PC-3 (cell line): ENCODE measurements around the gene ZNF226.

Experiments used
- EZH2 ChIP-seq: fragments of 300-600 bp; sonication (generic); IDR thresholded peaks from one replicate; pipeline ENCODE4 v1.6.1; 2017; ENCODE audit warnings: antibody characterized with exemption, mild to moderate bottlenecking, low read length; ENCODE audit not compliant: unreplicated experiment
- TF ChIP-seq, protein P1 (sequence below): fragments of 300-600 bp; sonication (generic); conservative IDR thresholded peaks from 2 replicates; pipeline ENCODE4 v1.5.1; 2017; ENCODE audit warnings: antibody characterized with exemption, low read depth, mild to moderate bottlenecking, low read length

DNA sequence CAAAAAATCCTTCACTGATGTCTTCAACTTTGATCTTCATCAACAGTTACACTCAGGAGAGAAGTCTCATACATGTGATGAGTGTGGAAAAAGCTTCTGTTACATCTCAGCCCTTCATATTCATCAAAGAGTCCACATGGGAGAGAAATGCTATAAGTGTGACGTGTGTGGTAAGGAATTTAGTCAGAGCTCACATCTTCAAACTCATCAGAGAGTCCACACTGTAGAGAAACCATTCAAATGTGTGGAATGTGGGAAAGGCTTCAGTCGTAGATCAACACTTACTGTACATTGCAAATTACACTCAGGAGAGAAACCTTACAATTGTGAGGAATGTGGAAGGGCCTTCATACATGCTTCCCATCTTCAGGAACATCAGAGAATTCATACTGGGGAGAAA is 8.4 kb upstream of the ZNF226 start:
- TF ChIP-seq, protein P1, sequence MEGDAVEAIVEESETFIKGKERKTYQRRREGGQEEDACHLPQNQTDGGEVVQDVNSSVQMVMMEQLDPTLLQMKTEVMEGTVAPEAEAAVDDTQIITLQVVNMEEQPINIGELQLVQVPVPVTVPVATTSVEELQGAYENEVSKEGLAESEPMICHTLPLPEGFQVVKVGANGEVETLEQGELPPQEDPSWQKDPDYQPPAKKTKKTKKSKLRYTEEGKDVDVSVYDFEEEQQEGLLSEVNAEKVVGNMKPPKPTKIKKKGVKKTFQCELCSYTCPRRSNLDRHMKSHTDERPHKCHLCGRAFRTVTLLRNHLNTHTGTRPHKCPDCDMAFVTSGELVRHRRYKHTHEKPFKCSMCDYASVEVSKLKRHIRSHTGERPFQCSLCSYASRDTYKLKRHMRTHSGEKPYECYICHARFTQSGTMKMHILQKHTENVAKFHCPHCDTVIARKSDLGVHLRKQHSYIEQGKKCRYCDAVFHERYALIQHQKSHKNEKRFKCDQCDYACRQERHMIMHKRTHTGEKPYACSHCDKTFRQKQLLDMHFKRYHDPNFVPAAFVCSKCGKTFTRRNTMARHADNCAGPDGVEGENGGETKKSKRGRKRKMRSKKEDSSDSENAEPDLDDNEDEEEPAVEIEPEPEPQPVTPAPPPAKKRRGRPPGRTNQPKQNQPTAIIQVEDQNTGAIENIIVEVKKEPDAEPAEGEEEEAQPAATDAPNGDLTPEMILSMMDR, result no peak
- no peak for TF ChIP-seq EZH2
